ENCODE results near the gene CFAP61. TPM values are rescaled to one million over a fixed set of nuclear protein-coding genes. Genes with fewer than 3 reads are reported as not detected.
A peak's percentile ranks its signal among the peaks of the same experiment; 100 is the strongest.

CFAP61 gene
- total and polyA plus RNA-seq, 7 experiments from 2014 or later: not detected

DNA sequence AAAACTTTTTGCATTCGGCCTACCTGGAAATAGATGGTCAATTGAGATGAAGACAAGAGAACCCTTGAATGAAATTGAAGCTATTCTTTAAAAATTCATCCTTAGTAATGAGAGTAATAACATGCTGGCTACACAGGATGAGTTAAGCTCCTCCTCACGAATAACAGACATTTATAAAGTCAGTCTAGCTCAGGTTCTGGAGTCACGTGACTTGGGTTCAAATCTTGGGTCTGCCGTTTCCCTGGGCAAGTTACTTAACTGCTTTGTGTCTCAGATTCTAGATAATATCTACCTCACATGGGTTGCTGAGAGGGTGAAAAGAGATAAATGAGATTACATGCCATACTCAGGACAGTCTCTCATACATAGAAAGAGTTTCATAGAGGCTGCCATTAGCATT, 214.2 kb downstream of the CFAP61 start:
- Histone ChIP-seq H3K27me3 (ENCODE audit: control insufficient read depth in 2 of 2, insufficient read depth in 2 of 2, low read length in 2 of 2) (no peaks in the 10 kb centered on the region), H3K4me1 (ENCODE audit: control insufficient read depth in 2 of 2, insufficient read depth in 2 of 2, low read length in 2 of 2) (no peaks in the 10 kb centered on the region), H3K27ac (ENCODE audit: low read depth, low read length) (no peak overlapping the region), H3K36me3 (ENCODE audit: control insufficient read depth in 2 of 3, insufficient read depth in 3 of 3, low read length in 3 of 3) (no peaks in the 10 kb centered on the region), H3K4me3 (ENCODE audit: low read length) (no peak overlapping the region), H3K9me3 (ENCODE audit: control insufficient read depth in 2 of 3, low read length in 3 of 3) (no peaks in the 10 kb centered on the region)
- Mint-ChIP-seq H3K27me3 (peaks cover 2 to 22% (median 5%) of the 10 kb centered on the region in 5 donors), H3K27ac (no peak overlapping the region), H3K4me3 (no peak overlapping the region), H3K36me3 (no peaks in the 10 kb centered on the region), H3K9me3 (peaks cover 0 to 6% (median 0%) of the 10 kb centered on the region in 11 donors), H3K4me1 (peaks cover 0 to 4% (median 0%) of the 10 kb centered on the region in 7 donors)
- ChIA-PET CTCF (no interaction called here), POLR2A (no interaction called here)
- ATAC-seq (no peak), DNase-seq (no peak)
- intact Hi-C loops (cut with micrococcal nuclease): no loop called here

DNA sequence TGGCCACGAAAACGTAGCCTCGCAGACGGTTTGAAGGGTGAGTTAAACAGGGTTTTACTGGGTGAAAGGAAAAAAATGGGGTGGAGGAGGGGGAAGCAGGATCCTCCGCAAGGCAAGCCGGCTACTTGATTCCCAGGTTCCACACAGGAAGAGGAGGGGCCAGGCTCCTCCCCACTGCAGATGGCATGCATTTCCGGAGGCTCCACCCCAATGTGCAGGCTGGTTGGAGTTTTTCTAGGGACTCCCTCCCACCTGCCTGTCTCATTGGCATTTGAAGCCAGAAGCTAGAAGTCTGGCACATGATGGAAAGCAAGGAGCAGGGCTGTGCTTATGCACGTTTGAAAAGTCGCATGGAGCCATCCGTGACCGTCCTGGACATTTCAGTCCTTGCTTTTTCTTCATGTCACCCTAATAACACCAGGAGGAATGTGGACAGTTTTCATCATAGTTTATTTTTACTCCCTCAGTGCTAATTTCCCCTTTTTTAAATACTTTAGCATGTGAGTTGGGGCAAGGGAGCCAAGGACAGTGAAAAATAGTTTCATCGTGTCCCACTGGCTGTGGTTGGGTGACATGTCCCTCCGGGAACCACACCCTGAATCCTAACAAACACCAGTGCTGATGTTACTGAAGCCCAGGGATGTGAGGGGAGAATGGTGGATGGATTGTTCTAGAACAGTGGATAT, 215.5 kb downstream of the CFAP61 start:
- ChIA-PET POLR2A (no interaction called here), CTCF (no interaction called here)
- H3K4me1 ChIP-seq (ENCODE audit: control insufficient read depth in 2 of 2, insufficient read depth in 2 of 2, low read length in 2 of 2): no peaks in the 10 kb centered on the region
- H3K9me3 ChIP-seq (ENCODE audit: control insufficient read depth in 2 of 3, low read length in 3 of 3): no peaks in the 10 kb centered on the region
- no peak for DNase-seq
- no peaks in the 10 kb centered on the region for H3K36me3 ChIP-seq (ENCODE audit: control insufficient read depth in 2 of 3, insufficient read depth in 3 of 3, low read length in 3 of 3)
- peak; percentile 27 for ATAC-seq
- Mint-ChIP-seq H3K36me3 (no peaks in the 10 kb centered on the region), H3K4me3 (no peak overlapping the region), H3K9me3 (no peaks in the 10 kb centered on the region), H3K27me3 (peaks cover 0 to 18% (median 6%) of the 10 kb centered on the region in 5 donors), H3K4me1 (peaks cover 0 to 7% (median 0%) of the 10 kb centered on the region in 7 donors), H3K27ac (no peak overlapping the region)
- H3K4me3 ChIP-seq (ENCODE audit: low read length): no peak overlapping the region
- no peaks in the 10 kb centered on the region for H3K27me3 ChIP-seq (ENCODE audit: control insufficient read depth in 2 of 2, insufficient read depth in 2 of 2, low read length in 2 of 2)
- no peak overlapping the region for H3K27ac ChIP-seq (ENCODE audit: low read depth, low read length)
- intact Hi-C loops (cut with micrococcal nuclease): no loop called here

DNA sequence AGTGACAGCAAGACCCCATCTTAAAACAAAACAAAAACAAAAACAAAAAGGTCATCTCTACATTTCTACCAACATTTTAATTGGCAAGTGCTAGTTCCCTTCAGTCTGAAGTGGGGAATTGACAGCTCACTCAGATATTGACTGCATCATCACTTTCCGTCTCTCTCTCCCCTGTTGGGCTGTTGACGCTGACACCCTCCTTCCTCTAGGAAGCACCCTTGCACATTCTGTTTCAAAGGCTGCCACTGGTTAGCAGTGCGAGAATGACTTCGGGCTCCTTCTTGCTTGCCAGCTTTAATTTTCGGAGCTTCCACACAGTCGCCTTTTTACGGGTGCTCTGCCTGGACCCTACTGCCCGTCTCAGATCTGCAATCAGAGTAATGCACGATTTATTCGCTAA, 218.9 kb downstream of the CFAP61 start:
- ATAC-seq (peak; percentile 42), DNase-seq (no peak)
- ChIA-PET CTCF (no interaction called here), POLR2A (no interaction called here)
- no peaks in the 10 kb centered on the region for H3K36me3 Mint-ChIP-seq
- H3K4me1 Mint-ChIP-seq: peaks cover 0 to 7% (median 0%) of the 10 kb centered on the region in 7 donors
- Histone ChIP-seq H3K4me1 (ENCODE audit: control insufficient read depth in 2 of 2, insufficient read depth in 2 of 2, low read length in 2 of 2) (no peaks in the 10 kb centered on the region), H3K27ac (ENCODE audit: low read depth, low read length) (no peak overlapping the region), H3K27me3 (ENCODE audit: control insufficient read depth in 2 of 2, insufficient read depth in 2 of 2, low read length in 2 of 2) (no peaks in the 10 kb centered on the region), H3K9me3 (ENCODE audit: control insufficient read depth in 2 of 3, low read length in 3 of 3) (no peaks in the 10 kb centered on the region), H3K36me3 (ENCODE audit: control insufficient read depth in 2 of 3, insufficient read depth in 3 of 3, low read length in 3 of 3) (no peaks in the 10 kb centered on the region), H3K4me3 (ENCODE audit: low read length) (no peak overlapping the region)
- H3K27me3 Mint-ChIP-seq: peaks cover 5 to 23% (median 13%) of the 10 kb centered on the region in 5 donors
- H3K4me3 Mint-ChIP-seq: no peak overlapping the region
- no peaks in the 10 kb centered on the region for H3K9me3 Mint-ChIP-seq
- no peak overlapping the region for H3K27ac Mint-ChIP-seq
- intact Hi-C loops (cut with micrococcal nuclease): no loop called here

DNA sequence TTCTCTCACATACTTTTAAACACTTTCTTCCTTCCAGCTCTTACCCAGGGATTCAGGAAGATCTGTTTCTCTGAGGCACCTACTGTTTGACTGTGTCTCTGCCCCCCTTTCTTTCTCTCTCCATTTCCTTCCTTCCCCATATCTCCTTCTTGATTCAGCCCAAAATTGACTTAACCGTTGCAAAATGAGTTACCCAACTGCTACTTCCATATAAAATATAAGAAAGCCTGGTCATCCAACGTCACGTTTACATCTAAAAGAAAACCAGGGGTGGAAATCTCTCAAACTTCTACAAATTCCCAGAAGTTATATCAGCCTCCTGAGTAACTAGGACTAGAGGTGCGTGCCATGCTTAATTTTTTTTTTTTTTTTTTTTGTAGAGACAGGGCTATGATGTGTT, 220.4 kb downstream of the CFAP61 start:
- H3K27ac Mint-ChIP-seq: no peak overlapping the region
- H3K36me3 Mint-ChIP-seq: no peaks in the 10 kb centered on the region
- intact Hi-C loops (cut with micrococcal nuclease): no loop called here
- ATAC-seq: no peak
- H3K27ac ChIP-seq (ENCODE audit: low read depth, low read length): no peak overlapping the region
- H3K4me1 Mint-ChIP-seq: peaks cover 0 to 6% (median 0%) of the 10 kb centered on the region in 7 donors
- H3K36me3 ChIP-seq (ENCODE audit: control insufficient read depth in 2 of 3, insufficient read depth in 3 of 3, low read length in 3 of 3): no peaks in the 10 kb centered on the region
- peaks cover 7 to 22% (median 17%) of the 10 kb centered on the region in 5 donors for H3K27me3 Mint-ChIP-seq
- no peaks in the 10 kb centered on the region for H3K4me1 ChIP-seq (ENCODE audit: control insufficient read depth in 2 of 2, insufficient read depth in 2 of 2, low read length in 2 of 2)
- H3K4me3 ChIP-seq (ENCODE audit: low read length): no peak overlapping the region
- no peak overlapping the region for H3K4me3 Mint-ChIP-seq
- no peaks in the 10 kb centered on the region for H3K9me3 Mint-ChIP-seq
- no peak for DNase-seq
- ChIA-PET POLR2A (no interaction called here), CTCF (no interaction called here)
- peaks cover 0 to 6% of the 10 kb centered on the region in 2 donors for H3K27me3 ChIP-seq (ENCODE audit: control insufficient read depth in 2 of 2, insufficient read depth in 2 of 2, low read length in 2 of 2)
- no peaks in the 10 kb centered on the region for H3K9me3 ChIP-seq (ENCODE audit: control insufficient read depth in 2 of 3, low read length in 3 of 3)

DNA sequence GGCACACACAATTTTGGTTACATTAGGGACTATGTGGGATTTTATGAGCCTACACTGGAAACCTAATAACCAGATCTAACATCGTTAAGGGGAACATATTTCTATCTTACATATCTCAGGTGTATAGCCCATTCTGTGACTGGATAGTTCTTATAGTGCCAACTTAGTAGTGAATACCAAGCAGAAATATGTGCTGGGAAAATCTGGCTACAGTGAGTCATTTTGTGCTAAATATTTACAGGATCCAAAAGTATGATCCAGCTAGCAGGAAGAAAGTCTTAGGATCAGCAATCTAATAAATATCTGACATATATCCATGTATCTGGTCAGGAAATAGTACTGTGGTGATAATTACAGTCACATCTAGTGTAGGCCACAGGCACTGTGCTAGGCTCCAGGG, 221.0 kb downstream of the CFAP61 start:
- Mint-ChIP-seq H3K27me3 (peaks cover 13 to 26% (median 20%) of the 10 kb centered on the region in 5 donors), H3K9me3 (no peaks in the 10 kb centered on the region), H3K27ac (no peak overlapping the region), H3K4me3 (no peak overlapping the region), H3K36me3 (no peaks in the 10 kb centered on the region), H3K4me1 (peaks cover 0 to 6% (median 0%) of the 10 kb centered on the region in 7 donors)
- no peak for ATAC-seq
- intact Hi-C loops (cut with micrococcal nuclease): no loop called here
- Histone ChIP-seq H3K27ac (ENCODE audit: low read depth, low read length) (no peak overlapping the region), H3K4me1 (ENCODE audit: control insufficient read depth in 2 of 2, insufficient read depth in 2 of 2, low read length in 2 of 2) (no peaks in the 10 kb centered on the region), H3K9me3 (ENCODE audit: control insufficient read depth in 2 of 3, low read length in 3 of 3) (no peaks in the 10 kb centered on the region), H3K27me3 (ENCODE audit: control insufficient read depth in 2 of 2, insufficient read depth in 2 of 2, low read length in 2 of 2) (peaks cover 0 to 6% of the 10 kb centered on the region in 2 donors), H3K4me3 (ENCODE audit: low read length) (no peak overlapping the region), H3K36me3 (ENCODE audit: control insufficient read depth in 2 of 3, insufficient read depth in 3 of 3, low read length in 3 of 3) (no peaks in the 10 kb centered on the region)
- no peak for DNase-seq
- ChIA-PET CTCF (no interaction called here), POLR2A (no interaction called here)

DNA sequence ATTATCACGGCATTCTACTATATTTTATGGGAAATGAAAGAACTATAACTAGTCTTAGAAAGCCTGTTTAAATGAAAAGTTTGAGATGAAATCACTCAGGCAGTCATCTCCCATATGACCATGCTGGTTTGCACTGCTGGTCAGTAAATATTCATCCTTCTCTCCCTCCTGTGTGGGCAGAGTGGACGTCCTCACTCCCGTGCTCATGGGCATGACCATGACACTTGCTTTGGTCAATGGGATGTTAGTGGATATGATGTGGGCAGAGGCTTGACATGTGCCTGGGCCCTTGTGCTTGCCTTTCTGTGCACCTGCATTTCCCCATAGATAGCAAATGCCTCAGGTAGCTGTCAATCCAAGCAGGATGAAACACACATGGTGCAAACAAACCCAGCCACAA, 222.5 kb downstream of the CFAP61 start:
- Mint-ChIP-seq H3K27ac (no peak overlapping the region), H3K4me3 (no peak overlapping the region), H3K27me3 (peaks cover 15 to 26% (median 23%) of the 10 kb centered on the region in 5 donors), H3K36me3 (no peaks in the 10 kb centered on the region), H3K9me3 (peaks cover 0 to 2% (median 0%) of the 10 kb centered on the region in 11 donors), H3K4me1 (peaks cover 0 to 6% (median 0%) of the 10 kb centered on the region in 7 donors)
- no peak overlapping the region for H3K4me3 ChIP-seq (ENCODE audit: low read length)
- no peaks in the 10 kb centered on the region for H3K4me1 ChIP-seq (ENCODE audit: control insufficient read depth in 2 of 2, insufficient read depth in 2 of 2, low read length in 2 of 2)
- intact Hi-C loops (cut with micrococcal nuclease): no loop called here
- ChIA-PET POLR2A (no interaction called here), CTCF (no interaction called here)
- no peak overlapping the region for H3K27ac ChIP-seq (ENCODE audit: low read depth, low read length)
- no peak for ATAC-seq
- H3K27me3 ChIP-seq (ENCODE audit: control insufficient read depth in 2 of 2, insufficient read depth in 2 of 2, low read length in 2 of 2): peaks cover 0 to 6% of the 10 kb centered on the region in 2 donors
- H3K9me3 ChIP-seq (ENCODE audit: control insufficient read depth in 2 of 3, low read length in 3 of 3): no peaks in the 10 kb centered on the region
- no peak for DNase-seq
- no peaks in the 10 kb centered on the region for H3K36me3 ChIP-seq (ENCODE audit: control insufficient read depth in 2 of 3, insufficient read depth in 3 of 3, low read length in 3 of 3)

DNA sequence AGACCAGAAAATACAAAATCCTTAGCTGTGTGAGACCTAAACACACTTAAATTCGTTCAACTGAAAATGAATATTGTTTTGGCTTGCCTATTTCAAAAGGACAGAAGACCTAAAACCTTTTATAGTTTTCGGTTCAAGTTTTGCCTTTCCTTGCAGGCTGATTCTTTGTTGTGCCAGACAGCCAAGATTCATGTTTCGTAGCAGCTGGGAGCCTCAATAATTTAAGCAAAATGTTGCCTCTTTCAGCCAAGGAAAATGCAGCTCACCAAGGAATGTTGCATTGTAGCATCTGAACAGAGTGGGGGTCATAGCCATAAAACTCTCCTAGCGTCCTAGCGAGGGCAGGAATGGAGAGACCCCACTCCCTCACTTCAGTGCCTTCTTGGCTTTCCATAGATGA, 223.3 kb downstream of the CFAP61 start:
- no peaks in the 10 kb centered on the region for H3K4me1 ChIP-seq (ENCODE audit: control insufficient read depth in 2 of 2, insufficient read depth in 2 of 2, low read length in 2 of 2)
- Mint-ChIP-seq H3K4me1 (peaks cover 0 to 6% (median 0%) of the 10 kb centered on the region in 7 donors), H3K9me3 (peaks cover 0 to 2% (median 0%) of the 10 kb centered on the region in 11 donors), H3K4me3 (no peak overlapping the region), H3K27ac (no peak overlapping the region), H3K27me3 (peaks cover 17 to 26% (median 23%) of the 10 kb centered on the region in 5 donors), H3K36me3 (no peaks in the 10 kb centered on the region)
- POLR2A ChIA-PET: no interaction called here
- H3K4me3 ChIP-seq (ENCODE audit: low read length): no peak overlapping the region
- H3K27ac ChIP-seq (ENCODE audit: low read depth, low read length): no peak overlapping the region
- DNase-seq (no peak), ATAC-seq (no peak)
- H3K27me3 ChIP-seq (ENCODE audit: control insufficient read depth in 2 of 2, insufficient read depth in 2 of 2, low read length in 2 of 2): peaks cover 0 to 6% of the 10 kb centered on the region in 2 donors
- H3K9me3 ChIP-seq (ENCODE audit: control insufficient read depth in 2 of 3, low read length in 3 of 3): no peaks in the 10 kb centered on the region
- intact Hi-C loops (cut with micrococcal nuclease): no loop called here
- CTCF ChIA-PET: no interaction called here
- no peaks in the 10 kb centered on the region for H3K36me3 ChIP-seq (ENCODE audit: control insufficient read depth in 2 of 3, insufficient read depth in 3 of 3, low read length in 3 of 3)

Data from naive thymus-derived CD4-positive, alpha-beta T cell (primary cell).